ENCODE data around the gene UCMA.

GRCh38 chr10:13182424-13182823 lies 51.8 kb downstream of the UCMA start:
- TF ChIP-seq EZH2 (IDR thresholded peaks at IDR 0.05) (no peak), POLR2AphosphoS5 (IDR thresholded peaks at IDR 0.05; ENCODE audit: borderline replicate concordance, low read depth, low read length) (no peak)
